HG03521 (cell line): ENCODE data around the gene KRT1.

Experiments
- ATAC-seq: cut with Tn5 transposase; IDR thresholded peaks from one replicate; pipeline ENCODE4 v1.9.1; 2021; ENCODE audit warnings: mild to moderate bottlenecking, moderate library complexity; ENCODE audit not compliant: unreplicated experiment

The KRT1 gene

GRCh38 chr12:52699373-52699772 lies 19.2 kb upstream of the KRT1 start:
- ATAC-seq, result no peak

DNA sequence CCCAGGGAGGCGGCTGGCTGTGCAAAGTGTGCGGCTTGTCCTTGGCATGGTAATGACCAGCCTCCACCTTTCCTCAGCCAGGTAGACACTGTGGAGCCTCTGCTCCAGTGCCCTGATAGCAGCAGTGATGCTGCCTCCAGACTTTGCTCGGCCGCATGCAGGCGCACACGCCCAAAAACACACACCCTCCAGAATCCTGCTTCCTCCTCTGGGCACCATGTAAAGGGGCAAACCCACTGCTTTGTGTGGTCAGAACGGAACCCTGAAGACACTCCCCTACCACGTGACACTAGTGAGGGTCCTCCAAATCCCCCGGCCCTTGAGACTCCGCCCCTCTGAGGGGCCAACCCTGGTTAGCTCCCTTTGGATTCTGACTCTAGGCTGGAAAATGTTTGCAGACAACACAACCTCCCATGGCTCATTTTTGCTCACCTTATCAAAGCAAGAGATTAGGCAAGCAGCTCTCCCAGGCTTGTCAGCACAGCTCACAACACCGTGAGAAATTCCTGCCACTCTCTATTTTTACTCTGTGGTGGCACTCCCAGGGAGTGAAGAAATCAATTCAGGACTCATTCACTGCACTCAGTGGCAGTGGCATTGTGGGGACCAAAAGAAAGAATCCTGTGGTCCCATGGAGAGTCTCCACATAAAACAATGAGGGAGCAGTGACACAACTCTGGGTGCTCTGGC lies 18.6 kb upstream of the KRT1 start:
- ATAC-seq, result no peak

GRCh38 chr12:52697058-52697582 lies 16.9 kb upstream of the KRT1 start:
- no peak for ATAC-seq

- no peak for ATAC-seq
These were observed 16.4 kb upstream of the KRT1 start for GRCh38 chr12:52696588-52696987.

GRCh38 chr12:52695039-52695438 lies 14.8 kb upstream of the KRT1 start:
- ATAC-seq, result no peak

GRCh38 chr12:52694151-52694550 lies 13.9 kb upstream of the KRT1 start:
- no peak for ATAC-seq

DNA sequence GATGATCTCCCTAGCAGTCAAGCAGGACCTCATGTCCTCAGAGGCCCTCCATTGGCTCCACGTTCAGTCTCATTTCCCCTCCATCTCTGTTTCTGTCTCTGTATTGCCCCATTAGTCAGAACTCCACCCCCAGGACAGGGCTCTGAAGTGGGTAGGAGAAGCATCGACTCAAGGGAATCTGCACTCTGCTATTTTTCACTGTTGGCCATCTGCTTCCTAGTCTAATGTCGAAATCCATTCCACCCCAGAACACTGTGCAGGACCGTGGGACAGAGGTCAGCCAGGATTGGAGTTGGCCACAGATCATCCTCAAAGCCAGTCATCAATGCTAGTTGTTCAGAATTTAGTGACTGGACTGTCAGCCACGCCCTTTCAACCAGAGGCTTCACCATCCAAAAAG lies 13.1 kb upstream of the KRT1 start:
- ATAC-seq, result no peak

DNA sequence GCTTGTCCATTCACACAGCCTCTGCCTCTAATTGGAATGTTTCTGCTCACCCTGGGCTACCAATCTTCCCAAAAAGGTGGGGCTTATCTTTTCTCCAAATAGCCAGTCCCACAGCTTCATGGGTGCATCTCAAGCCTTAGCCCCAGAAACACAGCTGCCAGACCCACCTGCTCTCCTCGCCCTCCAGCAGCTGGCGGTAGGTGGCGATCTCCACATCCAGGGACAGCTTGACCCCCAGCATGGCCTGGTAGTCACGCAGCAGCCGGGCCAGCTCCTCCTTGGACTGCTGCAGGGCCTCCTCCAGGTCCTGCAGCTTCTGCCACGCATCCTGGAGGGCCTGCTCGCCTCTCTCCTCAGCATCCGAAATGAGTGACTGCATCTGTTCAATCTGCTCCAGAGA lies 12.0 kb upstream of the KRT1 start:
- no peak for ATAC-seq

GRCh38 chr12:52691841-52692150 lies 11.6 kb upstream of the KRT1 start:
- no peak for ATAC-seq

DNA sequence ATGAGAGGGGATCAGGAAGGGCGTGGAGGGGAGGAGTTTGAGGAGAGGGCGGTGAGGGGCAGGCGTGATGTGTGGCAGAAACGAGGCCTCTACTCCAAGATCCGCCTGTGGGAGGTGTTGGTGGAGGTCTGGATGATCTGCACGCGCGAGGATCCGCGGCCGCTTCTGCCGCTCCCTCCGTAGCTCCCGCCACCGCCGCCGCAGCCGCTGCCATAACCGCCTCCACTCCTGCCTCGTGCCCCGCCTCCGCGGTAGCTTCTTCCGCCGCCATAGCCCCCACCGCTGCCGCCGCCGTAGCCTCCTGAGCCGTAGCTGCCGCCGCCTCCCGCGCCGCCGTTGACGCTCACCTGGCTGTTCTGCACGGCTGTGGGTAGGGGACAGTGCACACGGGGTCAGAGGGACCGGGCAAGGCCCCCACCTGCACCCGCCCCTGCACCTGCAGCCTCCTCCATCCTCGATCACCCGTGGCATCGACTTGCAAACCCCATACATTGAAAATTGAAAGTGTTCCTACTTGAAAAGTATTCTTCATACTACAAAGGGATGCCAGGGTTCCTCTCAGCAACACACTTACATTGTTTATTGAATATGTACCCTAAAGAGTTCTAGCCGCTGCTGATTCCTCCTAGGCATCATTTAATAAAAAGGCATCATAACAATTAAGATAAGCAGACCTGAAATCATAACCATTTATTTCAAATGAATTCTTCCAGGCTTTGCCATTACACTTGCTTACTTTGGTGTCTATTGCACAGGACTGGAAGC lies 11.1 kb upstream of the KRT1 start:
- ATAC-seq, result no peak

DNA sequence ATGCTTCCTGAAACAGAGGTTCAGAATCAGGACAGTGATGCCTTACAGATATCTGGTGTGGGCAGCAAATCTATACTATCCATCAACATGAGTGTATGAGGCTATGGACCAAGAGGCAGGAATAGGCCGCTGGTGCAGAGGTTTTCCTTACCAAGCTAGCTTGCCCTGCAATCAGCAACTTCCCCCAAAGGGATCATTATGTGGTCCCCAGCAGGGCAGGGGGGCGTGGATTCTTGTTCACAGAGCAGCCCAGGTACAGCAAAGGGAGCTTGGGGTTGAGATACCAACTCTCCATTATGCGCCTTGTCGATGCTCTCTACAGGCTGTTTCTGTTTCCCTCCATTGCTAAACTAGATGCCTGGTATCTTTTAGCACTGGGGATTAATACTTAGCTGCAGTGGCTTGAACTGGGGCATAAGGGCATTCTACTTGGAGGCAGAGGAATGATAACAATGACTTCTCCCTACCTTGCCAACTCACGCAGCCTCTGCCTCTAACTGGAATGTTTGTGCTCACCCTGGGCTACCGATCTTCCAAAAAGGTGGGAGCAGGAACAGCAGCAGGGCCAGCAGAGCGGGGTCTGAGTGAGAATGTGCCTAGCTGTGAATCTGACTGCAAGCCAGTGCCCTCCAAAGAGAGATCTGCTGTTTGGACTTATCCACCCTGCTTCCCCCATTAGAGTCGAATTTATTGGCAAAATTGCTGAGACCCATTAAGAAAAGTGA lies 10.3 kb upstream of the KRT1 start:
- ATAC-seq, result no peak

DNA sequence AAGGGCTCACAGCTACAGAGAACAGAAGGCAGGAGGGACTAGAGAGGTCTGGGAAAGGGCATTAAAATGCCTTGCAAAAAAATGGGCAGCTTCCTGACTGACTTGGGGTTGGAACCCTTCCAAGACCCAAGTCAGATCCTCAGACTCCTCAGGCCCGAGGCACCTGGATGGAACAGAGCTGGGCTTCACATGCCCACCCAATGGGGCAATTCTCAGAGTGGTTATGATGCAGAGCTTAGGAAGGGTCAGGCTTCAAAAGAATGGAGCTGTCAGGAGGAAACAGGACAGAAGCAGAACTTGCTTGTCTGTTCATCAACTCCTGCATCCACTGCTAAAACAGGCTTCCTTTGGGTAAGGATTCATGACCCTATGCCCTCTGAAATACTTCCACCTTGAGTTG lies 9.7 kb upstream of the KRT1 start:
- ATAC-seq, result no peak

DNA sequence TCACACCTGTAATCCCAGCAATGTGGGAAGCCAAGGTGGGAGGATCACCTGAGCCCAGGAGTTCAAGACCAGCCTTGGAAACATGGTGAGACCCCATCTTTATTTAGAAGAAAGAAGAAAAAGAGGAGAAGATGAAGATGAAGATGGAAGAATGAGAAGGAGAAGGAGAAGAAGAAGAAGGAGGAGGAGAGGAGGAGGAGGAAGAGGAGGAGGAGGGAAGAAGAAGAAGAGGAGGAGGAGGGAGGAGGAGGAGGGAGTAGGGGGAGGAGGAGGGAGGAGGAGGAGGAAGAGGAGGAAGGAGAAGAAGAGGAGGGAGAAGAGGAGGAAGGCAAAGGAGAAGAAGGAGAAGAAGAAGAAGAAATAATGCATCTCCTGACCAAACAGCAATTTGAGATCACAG lies 9.0 kb upstream of the KRT1 start:
- ATAC-seq, result no peak

DNA sequence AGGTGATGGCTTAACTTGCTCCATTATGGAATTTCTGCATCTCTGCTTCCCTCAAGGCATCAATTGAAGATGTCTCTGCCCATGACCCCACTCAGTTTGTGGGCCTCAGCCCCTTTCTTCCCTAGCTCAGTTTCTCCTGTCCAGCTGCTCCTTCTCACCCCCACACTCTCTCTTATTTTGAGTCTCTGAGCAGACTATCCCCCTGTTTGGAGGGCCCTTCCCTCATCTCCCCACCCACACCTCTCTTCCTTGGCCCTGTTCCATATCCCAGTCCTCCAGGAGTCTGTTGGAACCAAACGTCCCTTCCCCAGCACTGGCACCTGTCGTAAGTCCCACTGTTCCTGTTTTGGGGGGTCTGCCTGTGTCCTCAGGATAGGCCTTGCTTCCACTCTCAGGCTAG lies 8.3 kb upstream of the KRT1 start:
- ATAC-seq, result no peak

GRCh38 chr12:52687497-52688385 lies 7.5 kb upstream of the KRT1 start:
- no peak for ATAC-seq

DNA sequence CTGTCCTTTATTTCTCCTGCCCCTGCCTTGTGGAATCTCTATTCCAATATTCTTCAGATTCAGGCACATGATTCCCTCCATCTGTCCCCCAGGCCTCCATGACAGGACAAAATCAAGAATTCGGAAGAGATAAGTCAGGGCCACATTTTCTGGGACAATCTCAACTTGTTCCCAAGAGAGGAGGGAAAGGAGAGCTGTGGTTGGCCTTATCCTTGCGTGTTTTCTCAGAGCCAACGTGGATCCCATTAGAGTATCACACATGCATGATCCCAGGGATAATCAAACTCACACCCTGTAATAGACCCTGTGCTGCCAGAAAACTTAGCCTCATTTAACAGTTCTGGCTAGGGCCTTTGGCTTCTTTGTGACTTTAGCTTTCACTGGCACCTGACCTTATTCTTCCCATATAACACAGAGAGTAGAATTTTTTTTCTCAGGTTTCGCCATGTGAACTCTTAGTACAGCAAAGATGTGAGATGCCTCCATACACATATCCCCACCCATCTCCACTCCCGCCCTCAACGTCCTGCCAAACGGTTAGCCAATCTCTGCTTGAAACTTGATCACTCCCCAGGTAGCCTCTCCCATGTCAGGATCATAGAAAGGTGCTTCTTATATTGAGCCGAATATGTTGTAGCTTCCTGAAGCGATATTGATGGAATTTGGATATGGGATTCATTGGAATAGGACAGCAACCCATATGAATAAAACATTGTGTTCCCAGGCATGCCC lies 6.7 kb upstream of the KRT1 start:
- no peak for ATAC-seq

GRCh38 chr12:52686063-52686462 lies 5.9 kb upstream of the KRT1 start:
- ATAC-seq, result no peak

DNA sequence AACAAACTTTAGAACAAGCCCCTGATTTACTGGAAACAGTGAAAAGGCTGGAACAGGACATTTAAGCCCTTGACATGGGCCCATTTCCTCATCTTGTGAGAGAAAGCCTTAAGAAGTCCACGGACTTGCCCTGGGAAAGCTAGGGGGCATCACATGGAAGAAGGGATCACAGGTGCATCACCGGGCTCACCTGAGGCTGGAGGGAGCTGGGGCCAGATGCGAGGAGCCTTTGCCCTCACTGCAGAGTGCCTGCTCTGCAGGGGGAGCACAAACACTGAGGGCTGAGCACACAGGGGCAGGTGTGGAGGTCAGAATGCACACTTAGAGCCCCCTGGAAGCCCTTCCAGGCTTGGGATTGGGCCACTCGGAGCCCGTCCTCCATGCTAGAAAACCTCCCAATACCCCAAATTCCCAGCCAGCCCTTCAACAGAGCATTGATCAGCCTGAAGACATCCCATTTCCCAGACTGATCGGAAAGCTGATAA lies 5.2 kb upstream of the KRT1 start:
- no peak for ATAC-seq

DNA sequence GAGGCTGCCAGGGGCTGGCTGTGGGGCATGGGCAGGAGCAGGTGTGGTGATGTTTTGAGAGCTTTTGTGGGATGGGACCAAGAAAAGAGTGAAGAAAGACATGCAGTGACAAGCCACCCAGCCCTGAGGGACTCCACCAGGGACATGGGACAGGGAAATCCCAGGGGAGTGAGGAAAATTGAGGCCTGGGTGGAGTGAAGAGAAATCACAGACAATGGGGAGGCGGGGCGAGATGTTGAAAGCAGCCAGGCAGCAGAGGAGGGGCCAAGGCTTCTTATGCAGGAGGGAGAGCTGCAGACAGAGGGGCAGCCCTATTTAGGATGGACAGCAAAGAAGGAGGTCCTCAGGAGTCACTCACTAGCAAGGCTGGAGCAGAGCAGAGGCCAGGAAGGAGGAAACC lies 4.2 kb upstream of the KRT1 start:
- ATAC-seq, result no peak
